Osteoblast (primary cell): ENCODE results near the gene ACOD1. TPM values are rescaled to one million over a fixed set of nuclear protein-coding genes. Genes with fewer than 3 reads are reported as not detected.
A peak's percentile ranks its signal among the peaks of the same experiment; 100 is the strongest.

Experiments used
- DNase-seq: peaks from one replicate; pipeline ENCODE4 v3.0.0; 2011; ENCODE audit warnings: low spot score, mixed read lengths; ENCODE audit not compliant: insufficient read length; ENCODE audit errors: missing footprints
- H2AFZ ChIP-seq: 2 replicates; pipeline ENCODE4 v1.6.0; 2011; ENCODE audit warnings: mild to moderate bottlenecking, low read length
- H3K27ac ChIP-seq: 2 replicates; pipeline ENCODE4 v1.5.1; 2011; ENCODE audit warnings: mild to moderate bottlenecking, low read depth, low read length, moderate library complexity
- H3K27me3 ChIP-seq: 2 replicates; pipeline ENCODE4 v1.6.0; 2012; ENCODE audit warnings: mild to moderate bottlenecking, control low read depth, inconsistent platforms, low read length, moderate library complexity; ENCODE audit not compliant: insufficient read depth
- H3K36me3 ChIP-seq: 2 replicates; pipeline ENCODE4 v1.5.1; 2011; ENCODE audit warnings: mild to moderate bottlenecking, low read length, control low read depth, moderate library complexity; ENCODE audit not compliant: insufficient read depth
- H3K4me1 ChIP-seq: 2 replicates; pipeline ENCODE4 v1.5.1; 2011; ENCODE audit warnings: mild to moderate bottlenecking, low read length, control low read depth, moderate library complexity; ENCODE audit not compliant: insufficient read depth
- H3K4me2 ChIP-seq: 2 replicates; pipeline ENCODE4 v1.6.0; 2011; ENCODE audit warnings: mild to moderate bottlenecking, low read length; ENCODE audit not compliant: insufficient read depth
- H3K4me3 ChIP-seq: fragments of 200-600 bp; sonication (generic); 3 replicates; pipeline ENCODE4 v1.5.1; 2012; ENCODE audit warnings: mild to moderate bottlenecking, low read length, inconsistent platforms; ENCODE audit not compliant: insufficient read depth
- H3K79me2 ChIP-seq: 2 replicates; pipeline ENCODE4 v1.6.0; 2012; ENCODE audit warnings: mild to moderate bottlenecking, low read length, control low read depth, inconsistent platforms; ENCODE audit not compliant: insufficient read depth
- H3K9me3 ChIP-seq: 2 replicates; pipeline ENCODE4 v1.5.1; 2011; ENCODE audit warnings: low read depth, low read length, control low read depth
- H4K20me1 ChIP-seq: 2 replicates; pipeline ENCODE4 v1.6.0; 2012; ENCODE audit warnings: mild to moderate bottlenecking, low read length, control low read depth; ENCODE audit not compliant: insufficient read depth
- CTCF ChIP-seq: IDR thresholded peaks from 2 replicates; pipeline ENCODE4 v1.5.1; 2011; ENCODE audit warnings: mild to moderate bottlenecking, low read depth, low read length, moderate library complexity; ENCODE audit errors: extremely low read depth
- total RNA-seq: library from RNA; depleted of rRNA; stranded (reverse); fragments of >200 nt; gene quantifications from 2 replicates; pipeline ENCODE4 v1.2.3, GENCODE V29; 2012

ACOD1 gene
- total RNA-seq, 1 donor, result not detected

GRCh38 chr13:76965759-76966421 is 17.6 kb downstream of the ACOD1 start:
- no peak for TF ChIP-seq CTCF
- no peak overlapping the region for H3K4me2 ChIP-seq
- H3K27ac ChIP-seq, result no peak overlapping the region

GRCh38 chr13:76967031-76967430 is 18.7 kb downstream of the ACOD1 start:
- H3K27me3 ChIP-seq, result peaks cover 4% of the 10 kb centered on the region
- no peaks in the 10 kb centered on the region for H4K20me1 ChIP-seq
- peaks cover 11% of the 10 kb centered on the region for H3K4me1 ChIP-seq
- H3K27ac ChIP-seq, result no peak overlapping the region
- no peak overlapping the region for H2AFZ ChIP-seq
- no peak overlapping the region for H3K4me3 ChIP-seq
- no peak overlapping the region for H3K4me2 ChIP-seq
- no peak for TF ChIP-seq CTCF
- H3K9me3 ChIP-seq, result no peaks in the 10 kb centered on the region
- no peak for DNase-seq
- no peaks in the 10 kb centered on the region for H3K79me2 ChIP-seq
- no peaks in the 10 kb centered on the region for H3K36me3 ChIP-seq

More at GRCh38 chr13:76965759-76966421, 17.6 kb downstream of the ACOD1 start:
- H3K9me3 ChIP-seq, result no peaks in the 10 kb centered on the region
- H4K20me1 ChIP-seq, result no peaks in the 10 kb centered on the region
- H3K4me3 ChIP-seq, result no peak overlapping the region
- peak; percentile 63 for DNase-seq
- H3K36me3 ChIP-seq, result no peaks in the 10 kb centered on the region
- H3K27me3 ChIP-seq, result peaks cover 4% of the 10 kb centered on the region
- no peak overlapping the region for H2AFZ ChIP-seq
- no peaks in the 10 kb centered on the region for H3K79me2 ChIP-seq
- peaks cover 11% of the 10 kb centered on the region for H3K4me1 ChIP-seq

- Histone ChIP-seq H3K4me3 (no peak overlapping the region), H2AFZ (no peak overlapping the region), H3K27ac (no peak overlapping the region), H3K4me2 (no peak overlapping the region), H3K4me1 (peaks cover 11% of the 10 kb centered on the region), H3K27me3 (peaks cover 4% of the 10 kb centered on the region), H3K9me3 (no peaks in the 10 kb centered on the region), H3K79me2 (no peaks in the 10 kb centered on the region), H4K20me1 (no peaks in the 10 kb centered on the region), H3K36me3 (no peaks in the 10 kb centered on the region)
- DNase-seq, result no peak
- TF ChIP-seq CTCF, result no peak
Observed at GRCh38 chr13:76968041-76968440, 19.7 kb downstream of the ACOD1 start.

GRCh38 chr13:76969488-76970365 is 21.4 kb downstream of the ACOD1 start:
- H3K27ac ChIP-seq, result no peak overlapping the region
- H3K9me3 ChIP-seq, result no peaks in the 10 kb centered on the region
- H2AFZ ChIP-seq, result no peak overlapping the region
- H3K79me2 ChIP-seq, result no peaks in the 10 kb centered on the region
- no peaks in the 10 kb centered on the region for H4K20me1 ChIP-seq
- TF ChIP-seq CTCF, result no peak
- no peaks in the 10 kb centered on the region for H3K36me3 ChIP-seq
- H3K4me3 ChIP-seq, result no peak overlapping the region
- DNase-seq, result no peak
- peaks cover 11% of the 10 kb centered on the region for H3K4me1 ChIP-seq
- H3K4me2 ChIP-seq, result no peak overlapping the region
- H3K27me3 ChIP-seq, result peaks cover 9% of the 10 kb centered on the region
